Measurements from ENCODE around the gene DHRS3. TPM values are rescaled to one million over a fixed set of nuclear protein-coding genes. Genes with fewer than 3 reads are reported as not detected.

DHRS3 gene
- total RNA-seq, 1 donor from 2014 or later, result 31.9 TPM

- H3K9me3 Mint-ChIP-seq (ENCODE audit: low read depth), result peaks cover 24% of the 10 kb centered on the region
- no peak for TF ChIP-seq CTCF (IDR thresholded peaks at IDR 0.05)
- H3K4me1 Mint-ChIP-seq (ENCODE audit: low read depth), result peaks cover 13% of the 10 kb centered on the region
- H3K27ac Mint-ChIP-seq (ENCODE audit: unreplicated experiment), result no peak overlapping the region
- no peaks in the 10 kb centered on the region for H3K27me3 Mint-ChIP-seq (ENCODE audit: low read depth)
- no peak overlapping the region for H3K4me3 Mint-ChIP-seq (ENCODE audit: unreplicated experiment)
- DNase-seq (ENCODE audit: low spot score), result no peak
- peaks cover 12% of the 10 kb centered on the region for H3K36me3 Mint-ChIP-seq (ENCODE audit: low read depth)
Measured at GRCh38 chr1:12562955-12563576, 54.9 kb downstream of the DHRS3 start.

- DNase-seq (ENCODE audit: low spot score), result no peak
- no peak overlapping the region for H3K27ac Mint-ChIP-seq (ENCODE audit: unreplicated experiment)
- no peak for TF ChIP-seq CTCF (IDR thresholded peaks at IDR 0.05)
Measured at GRCh38 chr1:12561121-12561520, 56.9 kb downstream of the DHRS3 start.

GRCh38 chr1:12556957-12557935 lies 60.8 kb downstream of the DHRS3 start:
- peaks cover 47% of the 10 kb centered on the region for H3K4me1 Mint-ChIP-seq (ENCODE audit: low read depth)
- DNase-seq (ENCODE audit: low spot score), result peak; percentile 42
- no peak overlapping the region for H3K4me3 Mint-ChIP-seq (ENCODE audit: unreplicated experiment)
- H3K27ac Mint-ChIP-seq (ENCODE audit: unreplicated experiment), result peak overlapping the region; percentile 86
- TF ChIP-seq CTCF (IDR thresholded peaks at IDR 0.05), result no peak
- H3K9me3 Mint-ChIP-seq (ENCODE audit: low read depth), result peaks cover 4% of the 10 kb centered on the region
- H3K36me3 Mint-ChIP-seq (ENCODE audit: low read depth), result peaks cover under 1% of the 10 kb centered on the region
- no peaks in the 10 kb centered on the region for H3K27me3 Mint-ChIP-seq (ENCODE audit: low read depth)

More at GRCh38 chr1:12561121-12561520, 56.9 kb downstream of the DHRS3 start:
- no peaks in the 10 kb centered on the region for H3K27me3 Mint-ChIP-seq (ENCODE audit: low read depth)
- H3K9me3 Mint-ChIP-seq (ENCODE audit: low read depth), result peaks cover 24% of the 10 kb centered on the region
- peaks cover 30% of the 10 kb centered on the region for H3K4me1 Mint-ChIP-seq (ENCODE audit: low read depth)
- H3K36me3 Mint-ChIP-seq (ENCODE audit: low read depth), result peaks cover 6% of the 10 kb centered on the region
- H3K4me3 Mint-ChIP-seq (ENCODE audit: unreplicated experiment), result no peak overlapping the region

GRCh38 chr1:12556368-12556930 lies 61.6 kb downstream of the DHRS3 start:
- no peaks in the 10 kb centered on the region for H3K36me3 Mint-ChIP-seq (ENCODE audit: low read depth)
- H3K27ac Mint-ChIP-seq (ENCODE audit: unreplicated experiment), result peak overlapping the region; percentile 86
- TF ChIP-seq CTCF (IDR thresholded peaks at IDR 0.05), result no peak
- H3K4me1 Mint-ChIP-seq (ENCODE audit: low read depth), result peaks cover 47% of the 10 kb centered on the region
- no peaks in the 10 kb centered on the region for H3K9me3 Mint-ChIP-seq (ENCODE audit: low read depth)
- peak; percentile 54 for DNase-seq (ENCODE audit: low spot score)
- no peak overlapping the region for H3K4me3 Mint-ChIP-seq (ENCODE audit: unreplicated experiment)
- no peaks in the 10 kb centered on the region for H3K27me3 Mint-ChIP-seq (ENCODE audit: low read depth)

Data from chondrocyte (in vitro differentiated cells).